NB4 (cell line): ENCODE measurements around the gene LRFN4.

Experiments
- CTCF ChIP-seq: IDR thresholded peaks from one replicate; pipeline ENCODE4 v1.5.1; 2012; ENCODE audit warnings: low read depth, low read length
- POLR2A ChIP-seq: IDR thresholded peaks from 2 replicates; pipeline ENCODE4 v1.6.1; 2011; ENCODE audit warnings: mild to moderate bottlenecking; ENCODE audit not compliant: insufficient read length; ENCODE audit errors: extremely low read depth

DNA sequence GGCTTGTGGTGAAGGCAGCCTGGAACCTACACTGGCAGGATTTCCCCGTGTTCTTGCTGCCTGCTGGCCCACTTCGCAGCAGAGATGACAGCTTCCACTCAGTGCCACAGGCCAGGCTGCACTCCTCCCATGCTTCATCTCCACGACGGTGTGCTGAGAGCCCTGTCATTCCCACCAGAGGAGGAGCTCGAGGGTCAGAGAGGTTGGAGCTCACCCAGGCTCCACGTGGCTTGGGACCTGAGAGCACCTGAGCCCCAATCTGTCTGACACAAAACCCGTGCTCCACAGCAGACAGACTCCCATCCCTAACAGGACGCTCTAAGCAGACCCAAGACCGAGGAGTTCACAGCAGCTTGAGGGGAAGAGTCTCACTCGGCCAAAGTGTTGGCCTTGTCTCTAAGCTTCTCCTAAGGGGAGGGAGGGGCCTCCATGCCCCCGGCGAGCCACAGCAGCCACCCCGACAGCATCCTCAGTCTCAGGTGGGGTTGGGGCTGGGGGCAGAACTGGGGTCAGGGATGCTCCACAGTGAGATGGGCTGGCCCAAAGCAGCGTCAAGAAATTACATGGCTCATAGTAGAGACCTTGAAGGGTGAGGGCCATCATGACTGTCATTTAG is 10.7 kb downstream of the LRFN4 start:
- no peak for TF ChIP-seq CTCF
- no peak for TF ChIP-seq POLR2A
